HG02571 (cell line): Measurements from ENCODE around the gene DISC1.
"Not testable (repeated sequence)": the region's sequence is repeated elsewhere in the genome, so short reads cannot be mapped to it uniquely, and the experiment has no call there.

Experiments used
- ATAC-seq: cut with Tn5 transposase; IDR thresholded peaks from one replicate; pipeline ENCODE4 v1.9.1; 2021; ENCODE audit warnings: mild to moderate bottlenecking, moderate library complexity; ENCODE audit not compliant: unreplicated experiment

DISC1 gene

GRCh38 chr1:231872461-231872910, 245.9 kb downstream of the DISC1 start:
- no peak for ATAC-seq

- ATAC-seq = no peak
Measured at GRCh38 chr1:231878737-231879136, 252.1 kb downstream of the DISC1 start.

- no peak for ATAC-seq
Measured at GRCh38 chr1:231879296-231879695, 252.7 kb downstream of the DISC1 start.

- ATAC-seq = no peak
Measured at GRCh38 chr1:231882333-231882732, 255.7 kb downstream of the DISC1 start.

- ATAC-seq = no peak
Measured at GRCh38 chr1:231882790-231883189, 256.2 kb downstream of the DISC1 start.

GRCh38 chr1:231883382-231883781, 256.8 kb downstream of the DISC1 start:
- ATAC-seq = no peak

- ATAC-seq = no peak
Measured at GRCh38 chr1:231885209-231885854, 258.7 kb downstream of the DISC1 start.

GRCh38 chr1:231887166-231887565, 260.6 kb downstream of the DISC1 start:
- no peak for ATAC-seq

GRCh38 chr1:231887866-231888265, 261.3 kb downstream of the DISC1 start:
- no peak for ATAC-seq

GRCh38 chr1:231890791-231891190, 264.2 kb downstream of the DISC1 start:
- no peak for ATAC-seq

GRCh38 chr1:231893400-231894102, 267.0 kb downstream of the DISC1 start:
- ATAC-seq = no peak

GRCh38 chr1:231896806-231897205, 270.2 kb downstream of the DISC1 start:
- ATAC-seq = no peak

GRCh38 chr1:231899046-231899445, 272.5 kb downstream of the DISC1 start:
- ATAC-seq = no peak

GRCh38 chr1:231899713-231900435, 273.3 kb downstream of the DISC1 start:
- ATAC-seq = no peak

GRCh38 chr1:231903586-231904081, 277.0 kb downstream of the DISC1 start:
- no peak for ATAC-seq

- ATAC-seq = not testable (repeated sequence)
Measured at GRCh38 chr1:231907310-231907709, 280.7 kb downstream of the DISC1 start.

- no peak for ATAC-seq
Measured at GRCh38 chr1:231913493-231913892, 286.9 kb downstream of the DISC1 start.

GRCh38 chr1:231918239-231919015, 291.8 kb downstream of the DISC1 start:
- ATAC-seq = no peak

GRCh38 chr1:231919239-231919885, 292.8 kb downstream of the DISC1 start:
- ATAC-seq = no peak

- ATAC-seq = no peak
Measured at GRCh38 chr1:231919886-231920285, 293.3 kb downstream of the DISC1 start.
